CD4-positive, alpha-beta T cell treated with Interleukin-21 for 1 hour (primary cell): Measurements from ENCODE around the gene OSBP2.

Experiments
- DNase-seq: peaks from one replicate; pipeline ENCODE4 v3.0.0-alpha.2; 2020

Gene OSBP2

GRCh38 chr22:30857791-30858190 is 163.1 kb downstream of the OSBP2 start:
- DNase-seq, result no peak

DNA sequence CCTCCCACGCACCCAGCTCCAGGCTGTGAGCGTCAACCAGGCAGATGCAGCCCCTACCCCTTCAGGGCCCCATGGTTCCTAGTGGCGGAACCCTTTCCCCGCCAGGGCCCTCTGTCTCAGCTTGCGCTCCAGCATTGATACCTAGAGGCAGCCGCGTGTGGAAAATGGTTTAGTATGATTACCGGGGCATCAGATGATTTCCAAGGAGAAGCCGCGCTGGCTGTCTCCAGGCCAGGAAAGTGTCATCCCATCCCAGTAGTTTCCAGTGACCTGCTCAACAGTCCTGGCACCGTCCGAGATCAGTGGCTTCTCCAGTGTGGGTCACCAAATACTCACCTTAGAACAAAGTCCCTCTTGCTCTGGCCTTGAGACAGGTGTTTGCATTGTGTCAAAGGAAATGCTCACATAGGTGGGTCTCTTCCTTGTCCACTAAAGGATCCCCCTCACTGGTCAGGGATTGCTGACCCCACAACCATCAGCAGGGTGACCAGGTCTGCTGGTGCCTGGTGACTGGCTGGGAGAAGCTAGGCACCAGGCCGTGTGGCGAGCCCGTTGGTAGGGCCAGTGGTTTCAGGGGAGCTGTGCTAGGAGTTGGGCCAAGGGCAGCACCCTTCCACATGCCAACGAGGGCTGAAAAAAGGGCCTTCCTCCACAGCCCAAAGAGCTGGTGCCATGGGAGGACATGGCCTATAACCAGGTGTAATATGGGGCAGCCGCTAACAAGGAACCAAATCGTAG is 164.5 kb downstream of the OSBP2 start:
- DNase-seq, result no peak

DNA sequence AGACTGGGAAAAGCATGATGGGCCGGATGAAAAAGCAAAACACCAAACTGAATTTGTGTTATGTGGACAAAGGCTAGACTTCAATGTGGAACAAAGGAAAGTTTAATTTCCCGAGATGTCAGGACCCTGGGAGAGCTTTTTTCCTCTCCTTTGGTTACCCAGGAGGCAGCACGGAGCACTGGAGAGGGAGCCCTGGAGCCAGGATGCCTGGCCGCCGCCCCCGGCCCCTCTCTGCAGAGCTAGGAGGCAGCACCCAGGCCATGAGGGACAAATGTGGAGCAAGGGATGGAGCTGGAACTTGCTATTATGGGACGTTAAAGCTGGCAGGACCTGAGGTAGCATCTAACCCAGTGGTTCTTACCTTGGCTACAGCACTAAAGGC is 165.0 kb downstream of the OSBP2 start:
- no peak for DNase-seq

DNA sequence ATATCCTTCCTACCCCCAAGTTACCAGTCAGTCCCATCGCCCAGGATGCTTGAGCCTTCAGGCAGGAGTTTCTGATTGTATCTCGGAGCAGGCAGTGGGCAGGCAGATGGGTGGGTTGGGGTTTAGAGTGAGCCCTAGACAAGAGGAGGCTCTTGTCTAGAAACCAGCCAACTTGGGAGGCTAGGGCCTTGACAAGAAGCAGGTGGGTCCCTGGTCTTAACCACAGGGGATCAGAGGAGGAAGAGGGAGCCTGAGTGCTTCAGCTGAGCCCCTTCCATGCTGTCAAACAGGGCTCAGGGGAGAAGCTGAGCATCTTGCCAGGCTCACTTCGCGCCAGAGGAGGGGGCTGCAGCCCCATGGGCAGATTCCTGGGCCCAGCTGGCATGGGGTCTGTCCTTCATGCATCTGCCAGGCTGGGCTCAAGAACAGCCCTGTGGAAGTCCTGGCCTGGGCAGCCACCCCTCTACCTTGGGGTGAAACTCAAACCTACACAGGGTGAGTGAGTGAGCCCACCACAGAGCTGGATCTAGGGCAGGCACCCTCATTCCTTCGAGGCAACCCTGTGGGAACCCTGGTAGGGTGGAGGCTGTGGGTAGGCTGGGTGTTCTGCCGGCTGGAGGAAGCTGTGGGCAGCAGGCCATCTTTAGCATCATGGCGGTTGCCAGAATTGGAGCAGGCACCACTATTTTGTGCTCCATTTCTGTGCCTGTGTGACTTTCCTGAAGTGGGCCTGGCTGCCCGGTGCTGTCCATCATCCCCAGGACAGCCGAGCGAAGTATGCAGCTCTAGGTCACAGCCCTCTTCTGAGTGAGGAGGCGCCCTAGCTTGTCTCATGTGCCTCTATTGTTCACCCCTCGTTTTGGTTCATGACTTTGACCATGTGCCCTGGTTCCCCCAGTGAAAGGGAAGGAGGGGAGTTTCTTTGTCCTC is 165.8 kb downstream of the OSBP2 start:
- no peak for DNase-seq

GRCh38 chr22:30861131-30861530 is 166.5 kb downstream of the OSBP2 start:
- DNase-seq, result no peak

GRCh38 chr22:30861688-30862552 is 167.2 kb downstream of the OSBP2 start:
- no peak for DNase-seq

- DNase-seq, result no peak
Observed at GRCh38 chr22:30863081-30863833, 168.6 kb downstream of the OSBP2 start.

GRCh38 chr22:30864441-30865420 is 170.1 kb downstream of the OSBP2 start:
- DNase-seq, result no peak

DNA sequence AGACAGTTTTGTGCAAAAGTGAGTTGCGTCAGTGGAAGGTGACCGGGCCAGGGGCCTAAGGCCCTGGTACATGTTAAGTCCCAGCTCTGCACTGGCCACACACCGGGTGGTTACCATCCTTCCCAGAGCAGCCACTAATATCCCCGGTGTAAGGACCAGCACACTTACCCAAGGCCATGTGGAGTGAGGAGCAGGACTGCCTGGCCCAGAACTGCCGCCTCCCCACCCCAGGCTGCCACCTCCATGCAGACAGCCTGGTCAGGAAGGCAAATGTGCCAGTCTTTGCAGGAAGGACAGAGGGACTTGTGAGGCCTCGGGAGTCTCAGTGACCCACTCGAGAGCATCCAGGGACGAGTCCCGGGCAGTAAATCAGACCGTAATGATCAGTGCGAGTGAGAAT is 171.0 kb downstream of the OSBP2 start:
- no peak for DNase-seq

DNA sequence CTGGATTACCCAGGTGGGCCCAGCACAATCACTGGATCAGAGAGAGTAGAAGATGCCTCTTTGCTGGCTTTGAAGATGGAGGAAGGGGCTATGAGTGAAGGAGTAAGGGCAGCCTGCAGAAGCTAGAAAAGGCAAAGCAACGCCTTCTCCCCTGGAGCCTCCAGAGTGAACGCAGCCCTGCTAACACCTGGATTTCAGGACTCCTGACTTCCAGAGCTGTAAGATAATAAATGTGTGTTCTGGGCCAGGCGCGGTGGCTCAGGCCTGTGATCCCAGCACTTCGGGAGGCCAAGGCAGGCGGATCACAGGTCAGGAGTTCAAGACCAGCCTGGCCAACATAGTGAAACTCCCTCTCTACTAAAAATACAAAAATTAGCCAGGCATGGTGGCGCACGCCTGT is 171.5 kb downstream of the OSBP2 start:
- DNase-seq, result no peak

GRCh38 chr22:30866811-30867271 is 172.2 kb downstream of the OSBP2 start:
- DNase-seq, result no peak

DNA sequence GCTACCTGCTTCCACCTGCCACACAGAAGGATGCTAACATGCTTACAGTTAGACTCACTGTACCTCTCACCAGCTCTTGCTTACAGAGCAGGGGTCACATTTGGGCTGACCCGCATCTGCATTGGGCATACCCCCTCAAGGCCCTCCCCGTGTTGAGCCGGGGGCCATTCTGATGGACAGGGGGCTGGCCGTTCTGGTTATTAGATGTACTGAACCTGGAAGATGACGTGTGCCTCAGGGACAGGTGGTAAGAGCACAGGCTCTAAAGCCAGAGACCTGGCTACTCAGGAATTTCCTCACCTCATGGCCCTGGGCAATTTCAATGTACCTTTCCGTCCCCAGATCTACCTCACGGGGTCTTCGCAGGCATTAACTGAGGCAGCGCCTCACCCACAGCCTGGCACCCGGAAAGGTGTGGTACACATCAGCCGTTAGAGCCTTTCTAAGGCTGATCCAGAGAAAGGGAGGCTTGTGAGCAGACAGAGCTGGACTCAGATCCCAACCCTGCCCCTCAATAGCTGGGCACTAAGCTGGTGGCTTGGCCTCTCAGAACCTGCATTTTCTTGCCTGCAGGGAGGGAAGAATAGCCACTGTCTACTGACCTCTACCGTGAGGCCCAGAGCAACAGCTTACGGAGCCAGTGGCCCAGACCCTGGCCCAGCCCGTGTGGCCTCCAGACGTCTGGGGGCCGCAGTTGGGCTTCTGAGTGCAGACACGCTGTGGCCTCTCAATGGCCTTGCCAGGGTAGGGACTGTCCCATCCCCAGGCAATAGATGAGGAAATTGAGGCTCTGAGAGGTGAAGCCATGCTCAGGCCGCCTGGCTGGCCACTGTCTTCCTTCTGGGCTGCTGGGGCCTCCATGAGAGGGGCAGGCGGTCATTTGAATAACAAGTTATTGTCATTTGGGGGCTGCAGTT is 173.3 kb downstream of the OSBP2 start:
- no peak for DNase-seq

- DNase-seq, result no peak
Observed at GRCh38 chr22:30868663-30869385, 174.2 kb downstream of the OSBP2 start.

GRCh38 chr22:30869667-30870395 is 175.2 kb downstream of the OSBP2 start:
- no peak for DNase-seq

DNA sequence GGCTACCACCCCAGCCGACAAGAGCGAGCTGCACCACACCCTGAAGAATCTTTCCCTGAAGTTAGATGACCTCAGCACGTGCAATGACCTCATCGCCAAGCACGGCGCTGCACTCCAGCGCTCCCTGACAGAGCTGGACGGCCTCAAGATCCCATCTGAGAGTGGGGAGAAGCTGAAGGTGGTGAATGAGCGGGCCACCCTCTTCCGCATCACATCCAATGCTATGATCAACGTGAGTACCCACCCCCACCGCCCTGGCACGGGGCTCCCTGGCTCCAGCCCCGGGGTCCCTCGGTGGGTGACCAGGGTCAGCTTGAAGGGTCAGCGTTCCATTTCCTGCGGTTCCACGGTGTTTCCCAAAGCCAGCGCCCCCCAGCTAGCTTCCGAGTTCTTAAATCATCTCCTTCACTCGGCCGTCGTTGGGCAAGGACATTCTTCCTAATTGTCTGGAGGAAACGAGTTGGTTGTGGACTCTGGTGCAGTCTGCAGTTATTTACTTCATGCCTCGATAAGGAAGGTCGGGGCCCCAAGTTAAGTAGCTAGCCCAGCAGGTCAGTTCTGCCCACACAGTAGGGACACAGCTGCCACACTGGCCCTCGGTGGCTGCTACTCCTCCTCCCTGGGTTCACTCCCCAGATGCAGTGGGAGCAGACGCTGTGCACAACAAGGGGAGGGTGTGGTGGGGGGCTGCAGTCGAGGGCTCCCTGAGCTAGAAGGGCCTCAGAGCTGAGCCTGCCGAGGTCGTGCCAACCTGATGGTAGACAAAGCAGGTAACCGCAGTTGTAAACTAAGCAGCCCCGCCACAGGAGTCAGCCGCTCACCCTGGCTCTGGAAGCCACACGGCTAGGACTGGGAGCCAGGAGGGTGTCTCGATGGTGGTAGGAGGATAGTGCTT is 176.0 kb downstream of the OSBP2 start:
- DNase-seq, result no peak

- DNase-seq, result no peak
Observed at GRCh38 chr22:30871391-30872284, 177.0 kb downstream of the OSBP2 start.
